ENCODE results near the gene ATXN10. TPM values are rescaled to one million over a fixed set of nuclear protein-coding genes. Genes with fewer than 3 reads are reported as not detected.
A peak's percentile ranks its signal among the peaks of the same experiment; 100 is the strongest.

The ATXN10 gene
- total and polyA plus RNA-seq, 2 of the 8 experiments (the other 6 are each of a cell fraction or from before 2014, with no cell fraction given) = 134 to 210 TPM

- H2BK12ac ChIP-seq (ENCODE audit: low read depth, low read length) = no peak overlapping the region
- CTCF ChIA-PET (ENCODE audit: partially characterized antibody) = interaction anchor here (0.9 to 3.4 kb wide), 22 partner anchors 9 to 240 kb away, joined by 3 to 31 read pairs (median 4); no protein-coding TSS in a partner anchor
- H3K56ac ChIP-seq (replicated peaks; ENCODE audit: insufficient read length, low read depth, low read length) = no peak overlapping the region
- no peak overlapping the region for H2AK5ac ChIP-seq (ENCODE audit: low read depth, low read length)
- H4K91ac ChIP-seq (replicated peaks; ENCODE audit: insufficient read length, low read length) = no peak overlapping the region
- peaks cover 0 to 3% of the 10 kb centered on the region in 2 experiments for H4K20me1 ChIP-seq (replicated peaks in 1 of 2; ENCODE audit: control insufficient read depth in 1 of 2, insufficient read depth in 2 of 2, low read length in 2 of 2)
- H2BK120ac ChIP-seq (replicated peaks; ENCODE audit: low read depth, low read length) = no peak overlapping the region
- H3K4me3 ChIP-seq (ENCODE audit: extremely low read depth in 1 of 4, insufficient read depth in 2 of 4, low read depth in 3 of 4, low read length in 4 of 4) = no peak overlapping the region
- WGBS, 2 experiments (ENCODE audit: extremely low coverage in 1 of 2, insufficient coverage in 1 of 2, insufficient read length in 1 of 2, insufficient replicate concordance in 2 of 2, low coverage in 1 of 2, low lambda C conversion rate in 2 of 2, missing lambda C conversion rate in 1 of 2) = 83% methylated on average over 8 of the region's 8 CpGs; no CpG with 5 or more reads in 1 of the 2 experiments
- no peak overlapping the region for H4K8ac ChIP-seq (ENCODE audit: extremely low read depth, insufficient read depth, low read length)
- H3K27ac ChIP-seq (ENCODE audit: low read depth, low read length) = no peak overlapping the region
- no peak overlapping the region for H3K14ac ChIP-seq (ENCODE audit: insufficient read length)
- H3K4me2 ChIP-seq (ENCODE audit: insufficient read depth in 1 of 2, low read depth in 2 of 2, low read length in 2 of 2) = no peak overlapping the region
- H3K23ac ChIP-seq (ENCODE audit: insufficient read length) = no peak overlapping the region
- H2BK5ac ChIP-seq (ENCODE audit: low read depth, low read length) = no peak overlapping the region
- H2BK20ac ChIP-seq (ENCODE audit: low read length) = no peak overlapping the region
- H3K27me3 ChIP-seq (replicated peaks in 1 of 4; ENCODE audit: control insufficient read depth in 3 of 4, extremely low read depth in 1 of 4, insufficient read depth in 3 of 4, low read length in 3 of 4) = no peaks in the 10 kb centered on the region
- H4K5ac ChIP-seq (ENCODE audit: insufficient read length, low read depth, low read length) = no peak overlapping the region
- DNase-seq (ENCODE audit: low read depth in 1 of 2, low spot score in 2 of 2) (no peak), FAIRE-seq (no peak)
- no peak for TF ChIP-seq GABPA (IDR thresholded peaks at IDR 0.05; ENCODE audit: borderline replicate concordance, insufficient read depth, low read length)
- TF ChIP-seq CBX5 (IDR thresholded peaks at IDR 0.05; ENCODE audit: low read depth, low read length) = no peak
- no peak for TF ChIP-seq RAD21 (IDR thresholded peaks at IDR 0.05 in 1 of 2, conservative IDR thresholded peaks at IDR 0.05 in 1 of 2; ENCODE audit: low read depth in 2 of 2, low read length in 2 of 2)
- TF ChIP-seq BACH1 (IDR thresholded peaks at IDR 0.05; ENCODE audit: low read length) = no peak
- no peak for TF ChIP-seq JUND (IDR thresholded peaks at IDR 0.05; ENCODE audit: low read length)
- no peak for TF ChIP-seq SIX5 (IDR thresholded peaks at IDR 0.05; ENCODE audit: low read depth, low read length)
- TF ChIP-seq TEAD4 (IDR thresholded peaks at IDR 0.05; ENCODE audit: low read depth, low read length) = peak; percentile 76
- no peak overlapping the region for H2AFZ ChIP-seq (ENCODE audit: low read length)
- no peak overlapping the region for H2BK15ac ChIP-seq (ENCODE audit: low read length)
- H3K36me3 ChIP-seq (ENCODE audit: control insufficient read depth in 2 of 4, insufficient read depth in 4 of 4, low read length in 3 of 4) = peaks cover 4 to 31% (median 6%) of the 10 kb centered on the region in 4 experiments; a peak in 4 of 8 replicates
- no peak overlapping the region for H3K4ac ChIP-seq (replicated peaks; ENCODE audit: insufficient read length, low read depth, low read length)
- POLR2A ChIA-PET (ENCODE audit: partially characterized antibody) = interaction anchor here (1.1 to 1.2 kb wide), 2 partner anchors 15 to 27 kb away, joined by 3 read pairs; no protein-coding TSS in a partner anchor
- no peaks in the 10 kb centered on the region for H3K9me3 ChIP-seq (ENCODE audit: insufficient read depth in 2 of 2, low read depth in 1 of 2, low read length in 1 of 2)
- peaks cover 0 to 25% of the 10 kb centered on the region in 2 experiments; a peak in 3 of 4 replicates for H3K79me2 ChIP-seq (ENCODE audit: control insufficient read depth in 1 of 2, insufficient read depth in 2 of 2, low read length in 2 of 2)
- peaks cover 2% of the 10 kb centered on the region for H3K79me1 ChIP-seq (ENCODE audit: low read depth, low read length)
- no peak overlapping the region for H3K18ac ChIP-seq (ENCODE audit: extremely low read depth, low read length)
- H3K4me1 ChIP-seq (replicated peaks in 1 of 4; ENCODE audit: control insufficient read depth in 3 of 4, insufficient read depth in 4 of 4, low read length in 3 of 4) = no peaks in the 10 kb centered on the region
- no peak overlapping the region; a peak in 1 of 7 replicates for H3K9ac ChIP-seq (replicated peaks in 1 of 4; ENCODE audit: extremely low read depth in 1 of 4, low read depth in 3 of 4, low read length in 3 of 4)
- H3K23me2 ChIP-seq (ENCODE audit: low read depth, low read length) = no peaks in the 10 kb centered on the region
These were observed 59.6 kb downstream of the ATXN10 start for GRCh38 chr22:45731041-45731797.

All from H1 (cell line).